Type B pancreatic cell (in vitro differentiated cells): Measurements from ENCODE around the gene RETSAT. TPM values are rescaled to one million over a fixed set of nuclear protein-coding genes. Genes with fewer than 3 reads are reported as not detected.

ENCODE experiments used
- DNase-seq: peaks from one replicate; pipeline ENCODE4 v3.0.0; 2021; ENCODE audit warnings: mixed read lengths; ENCODE audit not compliant: unreplicated experiment; ENCODE audit errors: extremely low spot score
- H3K27ac Mint-ChIP-seq: 2 replicates; pipeline ENCODE4 v1.8.0; 2021; ENCODE audit warnings: mild to moderate bottlenecking, mixed read lengths
- H3K27me3 Mint-ChIP-seq: 2 replicates; pipeline ENCODE4 v1.8.0; 2021; ENCODE audit warnings: mixed read lengths
- H3K36me3 Mint-ChIP-seq: 2 replicates; pipeline ENCODE4 v1.8.0; 2021; ENCODE audit warnings: mixed read lengths
- H3K4me1 Mint-ChIP-seq: one replicate; pipeline ENCODE4 v1.8.0; 2021; ENCODE audit warnings: mixed read lengths; ENCODE audit not compliant: unreplicated experiment
- H3K4me3 Mint-ChIP-seq: 2 replicates; pipeline ENCODE4 v1.8.0; 2021; ENCODE audit warnings: mild to moderate bottlenecking, mixed read lengths
- H3K9me3 Mint-ChIP-seq: 2 replicates; pipeline ENCODE4 v1.8.0; 2021; ENCODE audit warnings: mixed read lengths
- CTCF ChIP-seq: fragments of 200-600 bp; sonication (generic); conservative IDR thresholded peaks from 2 replicates; pipeline ENCODE4 v1.5.0; 2021; ENCODE audit warnings: antibody characterized with exemption, mild to moderate bottlenecking
- total RNA-seq: library from RNA; stranded (reverse); gene quantifications from 2 replicates; pipeline ENCODE4 v1.2.1, GENCODE V29; 2021; ENCODE audit warnings: low replicate concordance

RETSAT gene
- total RNA-seq, 1 donor from 2014 or later = 31.3 TPM

- Mint-ChIP-seq H3K27me3 (no peaks in the 10 kb centered on the region), H3K27ac (no peak overlapping the region), H3K36me3 (peaks cover 39% of the 10 kb centered on the region), H3K4me3 (peak overlapping the region; percentile 25), H3K9me3 (no peaks in the 10 kb centered on the region), H3K4me1 (peaks cover 8% of the 10 kb centered on the region)
- TF ChIP-seq CTCF = no peak
- DNase-seq = no peak
Measured at GRCh38 chr2:85377083-85377482, 22.8 kb upstream of the RETSAT start.

GRCh38 chr2:85376291-85377065 is 22.1 kb upstream of the RETSAT start:
- Mint-ChIP-seq H3K4me3 (peak overlapping the region; percentile 25), H3K27me3 (no peaks in the 10 kb centered on the region), H3K27ac (no peak overlapping the region), H3K4me1 (peaks cover 8% of the 10 kb centered on the region), H3K36me3 (peaks cover 38% of the 10 kb centered on the region), H3K9me3 (no peaks in the 10 kb centered on the region)
- TF ChIP-seq CTCF = no peak
- no peak for DNase-seq

GRCh38 chr2:85371045-85371444 is 16.7 kb upstream of the RETSAT start:
- H3K27me3 Mint-ChIP-seq = no peaks in the 10 kb centered on the region
- H3K36me3 Mint-ChIP-seq = peaks cover 16% of the 10 kb centered on the region
- H3K4me3 Mint-ChIP-seq = no peak overlapping the region
- H3K9me3 Mint-ChIP-seq = no peaks in the 10 kb centered on the region
- DNase-seq = no peak
- H3K27ac Mint-ChIP-seq = no peak overlapping the region
- no peaks in the 10 kb centered on the region for H3K4me1 Mint-ChIP-seq
- TF ChIP-seq CTCF = no peak

- Mint-ChIP-seq H3K4me1 (no peaks in the 10 kb centered on the region), H3K27me3 (no peaks in the 10 kb centered on the region), H3K27ac (no peak overlapping the region), H3K36me3 (peaks cover 8% of the 10 kb centered on the region), H3K4me3 (no peak overlapping the region), H3K9me3 (no peaks in the 10 kb centered on the region)
- DNase-seq = no peak
- TF ChIP-seq CTCF = no peak
Measured at GRCh38 chr2:85369500-85369899, 15.2 kb upstream of the RETSAT start.

DNA sequence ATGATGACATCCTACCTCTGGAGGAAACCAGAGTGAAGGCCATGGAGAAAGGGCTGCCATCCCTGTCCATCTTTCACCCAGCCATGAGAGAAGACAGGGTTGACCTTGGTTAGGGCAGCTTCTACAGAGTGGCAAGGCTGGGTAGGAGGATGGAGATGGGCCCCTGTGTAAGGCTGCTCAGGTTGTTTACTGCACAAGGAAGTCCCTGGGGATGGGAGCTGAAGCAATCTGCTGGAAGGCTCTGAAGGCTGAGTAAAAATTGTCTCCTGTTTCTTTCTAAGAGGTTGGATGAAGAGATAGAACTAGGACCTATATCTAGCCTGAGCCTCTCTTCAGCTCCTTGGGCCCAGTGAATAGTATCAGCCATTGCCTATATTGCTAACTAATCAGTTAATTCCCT is 14.6 kb upstream of the RETSAT start:
- Mint-ChIP-seq H3K36me3 (peaks cover 8% of the 10 kb centered on the region), H3K27me3 (no peaks in the 10 kb centered on the region), H3K9me3 (no peaks in the 10 kb centered on the region), H3K4me1 (no peaks in the 10 kb centered on the region), H3K27ac (no peak overlapping the region), H3K4me3 (no peak overlapping the region)
- no peak for TF ChIP-seq CTCF
- no peak for DNase-seq
